IPS-18a (cell line): ENCODE measurements around the gene ACACB.
A peak's percentile ranks its signal among the peaks of the same experiment; 100 is the strongest.

Experiments used
- H3K27ac ChIP-seq: one replicate; pipeline ENCODE4 v1.5.1; 2013; ENCODE audit warnings: low read length
- H3K27me3 ChIP-seq: one replicate; pipeline ENCODE4 v1.6.1; 2013; ENCODE audit warnings: mild to moderate bottlenecking, low read length; ENCODE audit not compliant: control insufficient read depth, insufficient read depth
- H3K36me3 ChIP-seq: one replicate; pipeline ENCODE4 v1.6.1; 2013; ENCODE audit warnings: low read depth, low read length; ENCODE audit not compliant: control insufficient read depth
- H3K4me1 ChIP-seq: one replicate; pipeline ENCODE4 v1.6.1; 2013; ENCODE audit warnings: low read depth, low read length; ENCODE audit not compliant: control insufficient read depth
- H3K4me3 ChIP-seq: one replicate; pipeline ENCODE4 v1.5.1; 2013; ENCODE audit warnings: low read length
- H3K9ac ChIP-seq: one replicate; pipeline ENCODE4 v1.6.1; 2013; ENCODE audit warnings: mild to moderate bottlenecking, low read length, moderate library complexity
- H3K9me3 ChIP-seq: one replicate; pipeline ENCODE4 v1.6.1; 2013; ENCODE audit warnings: low read depth, low read length; ENCODE audit not compliant: control insufficient read depth

The ACACB gene

GRCh38 chr12:109287811-109288469 lies 171.6 kb downstream of the ACACB start:
- no peak overlapping the region for H3K27ac ChIP-seq
- H3K9me3 ChIP-seq = no peaks in the 10 kb centered on the region
- no peak overlapping the region for H3K9ac ChIP-seq
- peak overlapping the region; percentile 32 for H3K4me3 ChIP-seq
- no peaks in the 10 kb centered on the region for H3K27me3 ChIP-seq
- H3K36me3 ChIP-seq = no peaks in the 10 kb centered on the region
- H3K4me1 ChIP-seq = peaks cover 6% of the 10 kb centered on the region

- Histone ChIP-seq H3K27me3 (no peaks in the 10 kb centered on the region), H3K27ac (no peak overlapping the region), H3K9me3 (no peaks in the 10 kb centered on the region), H3K4me3 (peak overlapping the region; percentile 32), H3K4me1 (peaks cover 6% of the 10 kb centered on the region), H3K9ac (no peak overlapping the region), H3K36me3 (no peaks in the 10 kb centered on the region)
These were observed 172.2 kb downstream of the ACACB start for GRCh38 chr12:109288571-109288970.

GRCh38 chr12:109289004-109289403 lies 172.6 kb downstream of the ACACB start:
- H3K4me3 ChIP-seq = no peak overlapping the region
- no peak overlapping the region for H3K9ac ChIP-seq
- H3K27me3 ChIP-seq = no peaks in the 10 kb centered on the region
- no peak overlapping the region for H3K27ac ChIP-seq
- no peaks in the 10 kb centered on the region for H3K9me3 ChIP-seq
- H3K36me3 ChIP-seq = no peaks in the 10 kb centered on the region
- H3K4me1 ChIP-seq = peaks cover 6% of the 10 kb centered on the region

GRCh38 chr12:109289551-109289950 lies 173.2 kb downstream of the ACACB start:
- Histone ChIP-seq H3K9me3 (no peaks in the 10 kb centered on the region), H3K4me3 (no peak overlapping the region), H3K36me3 (no peaks in the 10 kb centered on the region), H3K4me1 (peaks cover 6% of the 10 kb centered on the region), H3K27ac (no peak overlapping the region), H3K9ac (no peak overlapping the region), H3K27me3 (no peaks in the 10 kb centered on the region)

GRCh38 chr12:109290061-109290460 lies 173.7 kb downstream of the ACACB start:
- no peak overlapping the region for H3K27ac ChIP-seq
- H3K36me3 ChIP-seq = no peaks in the 10 kb centered on the region
- H3K4me3 ChIP-seq = no peak overlapping the region
- no peaks in the 10 kb centered on the region for H3K9me3 ChIP-seq
- peaks cover 6% of the 10 kb centered on the region for H3K4me1 ChIP-seq
- H3K9ac ChIP-seq = no peak overlapping the region
- no peaks in the 10 kb centered on the region for H3K27me3 ChIP-seq

GRCh38 chr12:109291117-109291516 lies 174.7 kb downstream of the ACACB start:
- no peaks in the 10 kb centered on the region for H3K9me3 ChIP-seq

GRCh38 chr12:109291521-109292341 lies 175.3 kb downstream of the ACACB start:
- Histone ChIP-seq H3K27ac (no peak overlapping the region), H3K9ac (peak overlapping the region; percentile 39), H3K4me3 (peak overlapping the region; percentile 12), H3K27me3 (no peaks in the 10 kb centered on the region), H3K36me3 (no peaks in the 10 kb centered on the region), H3K4me1 (peaks cover 6% of the 10 kb centered on the region), H3K9me3 (no peaks in the 10 kb centered on the region)

More at GRCh38 chr12:109291117-109291516, 174.7 kb downstream of the ACACB start:
- H3K9ac ChIP-seq = no peak overlapping the region
- H3K4me3 ChIP-seq = peak overlapping the region; percentile 5
- peaks cover 6% of the 10 kb centered on the region for H3K4me1 ChIP-seq
- no peaks in the 10 kb centered on the region for H3K36me3 ChIP-seq
- H3K27ac ChIP-seq = no peak overlapping the region
- no peaks in the 10 kb centered on the region for H3K27me3 ChIP-seq

- no peaks in the 10 kb centered on the region for H3K27me3 ChIP-seq
- no peak overlapping the region for H3K4me3 ChIP-seq
- peak overlapping the region; percentile 39 for H3K9ac ChIP-seq
- H3K36me3 ChIP-seq = no peaks in the 10 kb centered on the region
- H3K27ac ChIP-seq = no peak overlapping the region
- no peaks in the 10 kb centered on the region for H3K9me3 ChIP-seq
- peaks cover 6% of the 10 kb centered on the region for H3K4me1 ChIP-seq
These were observed 175.9 kb downstream of the ACACB start for GRCh38 chr12:109292342-109292711.

GRCh38 chr12:109293106-109293505 lies 176.7 kb downstream of the ACACB start:
- H3K36me3 ChIP-seq = no peaks in the 10 kb centered on the region
- H3K4me3 ChIP-seq = no peak overlapping the region
- no peaks in the 10 kb centered on the region for H3K9me3 ChIP-seq
- H3K27ac ChIP-seq = no peak overlapping the region
- peaks cover 6% of the 10 kb centered on the region for H3K4me1 ChIP-seq
- H3K27me3 ChIP-seq = no peaks in the 10 kb centered on the region
- H3K9ac ChIP-seq = no peak overlapping the region

- Histone ChIP-seq H3K9me3 (no peaks in the 10 kb centered on the region), H3K36me3 (no peaks in the 10 kb centered on the region), H3K27me3 (no peaks in the 10 kb centered on the region), H3K4me3 (no peak overlapping the region), H3K27ac (no peak overlapping the region), H3K4me1 (peaks cover 6% of the 10 kb centered on the region), H3K9ac (no peak overlapping the region)
These were observed 178.0 kb downstream of the ACACB start for GRCh38 chr12:109294286-109294796.

- Histone ChIP-seq H3K4me3 (no peak overlapping the region), H3K27ac (no peak overlapping the region), H3K27me3 (no peaks in the 10 kb centered on the region), H3K9ac (no peak overlapping the region), H3K9me3 (no peaks in the 10 kb centered on the region), H3K36me3 (no peaks in the 10 kb centered on the region), H3K4me1 (peaks cover 3% of the 10 kb centered on the region)
These were observed 179.5 kb downstream of the ACACB start for GRCh38 chr12:109295764-109296425.
